ENCODE measurements around the gene GJC3. TPM values are rescaled to one million over a fixed set of nuclear protein-coding genes. Genes with fewer than 3 reads are reported as not detected.

Gene GJC3
- total and polyA plus RNA-seq, 9 of the 15 experiments (the other 6 are each of a cell fraction or from before 2014, with no cell fraction given) = 0.10 to 0.45 (median 0.28) TPM; not detected in 1

- no peak for TF ChIP-seq CREB5 (CRISPR knock-in tag; IDR thresholded peaks at IDR 0.05)
- TF ChIP-seq UBTF (IDR thresholded peaks at IDR 0.05; ENCODE audit: borderline replicate concordance in 1 of 2, low read depth in 2 of 2, low read length in 2 of 2) = peak; percentile 79 to 93; a peak in 3 of 4 replicates
- no peak for TF ChIP-seq IRF9 (tag; IDR thresholded peaks at IDR 0.05)
- no peak for TF ChIP-seq ID3 (CRISPR knock-in tag; IDR thresholded peaks at IDR 0.05)
- TF ChIP-seq ID3 (tag; IDR thresholded peaks at IDR 0.05) = peak; percentile 78
- no peak for TF ChIP-seq BRF2 (IDR thresholded peaks at IDR 0.05; ENCODE audit: borderline replicate concordance, insufficient read depth, insufficient read length)
- peak; percentile 80 for TF ChIP-seq TBP (optimal IDR thresholded peaks at IDR 0.05; ENCODE audit: low read depth, low read length)
- no peak for TF ChIP-seq CBX5 (IDR thresholded peaks at IDR 0.05; ENCODE audit: borderline replicate concordance, low read depth)
- no peak; the same call in 1 of the 2 replicates for TF ChIP-seq SAFB (IDR thresholded peaks at IDR 0.05; ENCODE audit: borderline replicate concordance, low read depth, low read length)
- TF ChIP-seq NR2C2 (CRISPR knock-in tag; IDR thresholded peaks at IDR 0.05) = peak; percentile 81; the same call in 1 of the 2 replicates
- TF ChIP-seq NR2C2 (tag; IDR thresholded peaks at IDR 0.05) = peak; percentile 97
- TF ChIP-seq TAF15 (IDR thresholded peaks at IDR 0.05; ENCODE audit: low read depth, low read length) = no peak
- TF ChIP-seq ETV5 (CRISPR knock-in tag; IDR thresholded peaks at IDR 0.05; ENCODE audit: low read depth) = peak; percentile 84
- peak; percentile 79 for TF ChIP-seq LCOR (CRISPR knock-in tag; IDR thresholded peaks at IDR 0.05)
- TF ChIP-seq MECOM (CRISPR knock-in tag; IDR thresholded peaks at IDR 0.05) = peak; percentile 52; the same call in 1 of the 2 replicates
- 0 out of 2 replicates have a peak, but pooled peaks have one; percentile 6 for TF ChIP-seq ARID1B (IDR thresholded peaks at IDR 0.05)
- peak; percentile 82; the same call in 1 of the 2 replicates for TF ChIP-seq NFRKB (IDR thresholded peaks at IDR 0.05; ENCODE audit: low read depth)
- TF ChIP-seq RFX5 (IDR thresholded peaks at IDR 0.05; ENCODE audit: low read depth, low read length) = no peak
- TF ChIP-seq RBFOX2 (IDR thresholded peaks at IDR 0.05; ENCODE audit: low read depth, low read length) = peak; percentile 99
Measured at GRCh38 chr7:99918959-99919813, 10.2 kb downstream of the GJC3 start, which contains the start of gene TRIM4 (continued).

Data from K562 (cell line).